MM.1S (cell line): ENCODE data around the gene KNG1.

Source experiments
- DNase-seq: peaks from one replicate; pipeline ENCODE4 v3.0.0-alpha.2; 2015
- H2AFZ ChIP-seq: fragments of 300-600 bp; sonication (generic); 2 replicates; pipeline ENCODE4 v1.6.0; 2016; ENCODE audit warnings: antibody characterized with exemption, low read length
- H3F3A ChIP-seq: fragments of 300-600 bp; sonication (generic); 2 replicates; pipeline ENCODE4 v1.6.1; 2016; ENCODE audit warnings: mild to moderate bottlenecking, antibody characterized with exemption, low read length, moderate library complexity, mixed read lengths; ENCODE audit not compliant: insufficient read depth
- H3K27ac ChIP-seq: fragments of 300-600 bp; sonication (generic); 2 replicates; pipeline ENCODE4 v1.5.1; 2016; ENCODE audit warnings: mild to moderate bottlenecking, low read length
- H3K27me3 ChIP-seq: fragments of 300-600 bp; sonication (generic); replicated peaks from 2 replicates; pipeline ENCODE4 v1.6.0; 2016; ENCODE audit warnings: low read length; ENCODE audit not compliant: insufficient read depth
- H3K36me3 ChIP-seq: fragments of 300-600 bp; sonication (generic); replicated peaks from 2 replicates; pipeline ENCODE4 v1.6.1; 2016; ENCODE audit warnings: mild to moderate bottlenecking, low read length, mixed read lengths; ENCODE audit not compliant: insufficient read depth
- H3K4me1 ChIP-seq: fragments of 300-600 bp; sonication (generic); 2 replicates; pipeline ENCODE4 v1.6.1; 2016; ENCODE audit warnings: low read length, mixed read lengths
- H3K4me2 ChIP-seq: fragments of 300-600 bp; sonication (generic); 2 replicates; pipeline ENCODE4 v1.6.0; 2016; ENCODE audit warnings: low read depth, low read length
- H3K4me3 ChIP-seq: fragments of 300-600 bp; sonication (generic); 2 replicates; pipeline ENCODE4 v1.5.1; 2016; ENCODE audit warnings: low read length, mixed read lengths
- H3K79me2 ChIP-seq: fragments of 300-600 bp; sonication (generic); 2 replicates; pipeline ENCODE4 v1.6.1; 2016; ENCODE audit warnings: mixed run types, low read length, mixed read lengths
- H3K9ac ChIP-seq: fragments of 300-600 bp; sonication (generic); 2 replicates; pipeline ENCODE4 v1.6.1; 2016; ENCODE audit warnings: low read length, mixed read lengths
- H3K9me2 ChIP-seq: fragments of 300-600 bp; sonication (generic); replicated peaks from 2 replicates; pipeline ENCODE4 v1.6.1; 2016; ENCODE audit warnings: mild to moderate bottlenecking, low read length, mixed read lengths; ENCODE audit not compliant: insufficient read depth
- H3K9me3 ChIP-seq: fragments of 300-600 bp; sonication (generic); replicated peaks from 2 replicates; pipeline ENCODE4 v1.6.1; 2016; ENCODE audit warnings: mild to moderate bottlenecking, low read length, mixed read lengths; ENCODE audit not compliant: insufficient read depth
- H4K20me1 ChIP-seq: fragments of 300-600 bp; sonication (generic); 2 replicates; pipeline ENCODE4 v1.6.1; 2016; ENCODE audit warnings: mild to moderate bottlenecking, low read length, moderate library complexity, mixed read lengths; ENCODE audit not compliant: insufficient read depth
- CTCF ChIP-seq: fragments of 300-600 bp; sonication (generic); IDR thresholded peaks from 2 replicates; pipeline ENCODE4 v1.5.1; 2016; ENCODE audit warnings: antibody characterized with exemption, low read length, mixed read lengths
- EZH2 ChIP-seq: fragments of 300-600 bp; sonication (generic); optimal IDR thresholded peaks from 2 replicates; pipeline ENCODE3; 2017; ENCODE audit warnings: low read depth, mild to moderate bottlenecking, antibody characterized with exemption, low read length, mixed read lengths
- EZH2phosphoT487 ChIP-seq: fragments of 300-600 bp; sonication (generic); IDR thresholded peaks from 2 replicates; pipeline ENCODE4 v1.6.1; 2018; ENCODE audit warnings: antibody characterized with exemption, low read length

KNG1 gene

DNA sequence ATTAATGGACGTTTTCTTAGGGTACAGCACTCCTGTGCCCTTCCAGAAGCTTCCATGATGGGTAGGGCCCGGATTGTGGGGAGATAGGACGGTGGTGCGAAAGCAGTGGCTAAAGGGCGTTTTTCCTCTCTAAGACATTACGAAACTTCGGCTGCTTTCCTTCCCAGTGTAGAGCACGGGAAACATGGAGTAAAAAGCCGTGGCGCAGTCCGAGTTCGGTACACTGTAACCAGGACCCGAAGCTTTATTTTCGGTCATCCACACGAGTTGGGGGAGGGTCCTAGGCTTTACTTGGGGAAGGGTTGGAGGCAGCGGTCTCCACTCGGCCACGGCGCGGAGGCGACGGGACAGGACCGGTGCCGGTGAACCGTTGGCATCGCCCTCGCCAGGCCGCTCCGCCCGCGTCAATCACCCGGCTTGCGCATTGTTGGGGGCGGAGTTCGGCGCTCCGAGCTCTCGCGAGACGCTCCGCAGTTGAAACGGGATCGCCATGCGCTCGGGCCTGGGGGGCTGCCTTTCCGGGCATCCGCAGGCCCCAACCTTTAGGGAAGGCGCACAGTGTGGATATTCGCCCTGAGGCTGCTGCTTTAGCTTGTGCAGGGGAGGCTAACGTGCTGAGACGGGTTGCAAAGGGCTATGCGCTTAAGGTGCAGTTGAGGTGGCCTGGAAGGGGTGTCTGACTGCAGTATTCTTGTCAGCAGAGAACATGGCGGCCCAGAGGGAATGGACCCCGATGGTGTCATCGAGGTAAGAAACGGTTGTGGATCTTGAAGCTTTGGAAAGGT, 66.8 kb downstream of the KNG1 start:
- Histone ChIP-seq H2AFZ (no peak overlapping the region), H3K9me3 (no peaks in the 10 kb centered on the region), H3K79me2 (peaks cover 65% of the 10 kb centered on the region), H3K27me3 (no peaks in the 10 kb centered on the region), H3K4me3 (peak overlapping the region; percentile 98), H3K9me2 (no peaks in the 10 kb centered on the region), H3K4me1 (peaks cover 23% of the 10 kb centered on the region), H4K20me1 (peaks cover 50% of the 10 kb centered on the region), H3K4me2 (peak overlapping the region; percentile 84), H3K36me3 (peaks cover 54% of the 10 kb centered on the region), H3F3A (peaks cover 68% of the 10 kb centered on the region), H3K27ac (peak overlapping the region; percentile 89), H3K9ac (peak overlapping the region; percentile 96)
- DNase-seq: peak; percentile 83
- TF ChIP-seq EZH2: no peak

DNA sequence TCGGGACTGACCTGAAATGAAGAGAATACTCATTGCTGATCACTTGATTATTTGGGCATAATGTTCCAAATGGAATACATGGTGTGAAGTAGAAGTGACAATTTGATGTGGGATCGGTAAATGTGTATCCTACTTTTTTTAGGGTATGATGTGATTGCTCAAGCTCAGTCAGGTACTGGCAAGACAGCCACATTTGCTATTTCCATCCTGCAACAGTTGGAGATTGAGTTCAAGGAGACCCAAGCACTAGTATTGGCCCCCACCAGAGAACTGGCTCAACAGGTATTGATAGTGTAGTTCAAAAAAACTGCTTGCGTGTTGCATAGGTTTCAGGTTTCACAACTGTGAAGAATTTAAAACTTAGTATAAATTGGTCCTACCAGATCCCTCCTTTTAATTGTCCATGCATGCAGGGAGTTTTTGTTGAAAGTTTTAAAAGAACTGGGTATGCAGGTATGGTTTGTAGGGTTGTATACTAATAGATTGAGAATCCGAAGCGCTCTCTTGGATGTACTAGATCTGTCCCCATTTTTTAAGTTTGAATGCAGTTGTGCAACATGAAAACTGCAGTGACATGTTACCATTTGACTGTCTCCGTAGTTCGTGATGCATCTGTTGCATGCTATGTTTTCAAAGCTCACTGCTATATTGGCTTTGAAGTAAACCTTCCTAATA, 67.8 kb downstream of the KNG1 start:
- peaks cover 23% of the 10 kb centered on the region for H3K4me1 ChIP-seq
- peaks cover 58% of the 10 kb centered on the region for H4K20me1 ChIP-seq
- H3K27ac ChIP-seq: peak overlapping the region; percentile 89
- peak overlapping the region; percentile 96 for H3K9ac ChIP-seq
- TF ChIP-seq CTCF (no peak), EZH2phosphoT487 (no peak), EZH2 (no peak)
- no peak overlapping the region for H2AFZ ChIP-seq
- H3K79me2 ChIP-seq: peaks cover 68% of the 10 kb centered on the region
- H3K27me3 ChIP-seq: no peaks in the 10 kb centered on the region
- peaks cover 77% of the 10 kb centered on the region for H3F3A ChIP-seq
- DNase-seq: peak; percentile 52
- peak overlapping the region; percentile 84 for H3K4me2 ChIP-seq
- H3K9me2 ChIP-seq: no peaks in the 10 kb centered on the region
- H3K36me3 ChIP-seq: peaks cover 57% of the 10 kb centered on the region
- H3K4me3 ChIP-seq: peak overlapping the region; percentile 98
- H3K9me3 ChIP-seq: no peaks in the 10 kb centered on the region

GRCh38 chr3:186785495-186786018, 68.4 kb downstream of the KNG1 start:
- TF ChIP-seq EZH2phosphoT487 (no peak), EZH2 (no peak), CTCF (no peak)
- Histone ChIP-seq H3K9ac (peak overlapping the region; percentile 96), H3F3A (peaks cover 83% of the 10 kb centered on the region), H3K27me3 (no peaks in the 10 kb centered on the region), H3K27ac (peak overlapping the region; percentile 89; the same call in 1 of the 2 replicates), H3K36me3 (peaks cover 57% of the 10 kb centered on the region), H3K9me3 (no peaks in the 10 kb centered on the region), H3K9me2 (no peaks in the 10 kb centered on the region), H3K4me3 (peak overlapping the region; percentile 98), H3K4me1 (peaks cover 23% of the 10 kb centered on the region), H3K4me2 (peak overlapping the region; percentile 84), H2AFZ (no peak overlapping the region), H3K79me2 (peaks cover 68% of the 10 kb centered on the region), H4K20me1 (peaks cover 64% of the 10 kb centered on the region)
- DNase-seq: no peak
